Measurements from ENCODE around the gene TNIK. TPM values are rescaled to one million over a fixed set of nuclear protein-coding genes. Genes with fewer than 3 reads are reported as not detected.

TNIK gene
- total and polyA plus RNA-seq, 8 donors, result 2.1 to 40.2 (median 10.1) TPM

- no peaks in the 10 kb centered on the region for H3K9me3 ChIP-seq
- peaks cover 0 to 5% (median 0%) of the 10 kb centered on the region in 4 donors for H3K36me3 ChIP-seq
- TF ChIP-seq EP300 (IDR thresholded peaks at IDR 0.05) (no peak), POLR2A (IDR thresholded peaks at IDR 0.05) (no peak), CTCF (IDR thresholded peaks at IDR 0.05) (no peak), POLR2AphosphoS5 (IDR thresholded peaks at IDR 0.05) (no peak)
- H3K27ac ChIP-seq, result no peak overlapping the region
- WGBS, 5 donors, result 81 to 94% (median 92%) methylated on average over 2 of the region's 2 CpGs
- no peak overlapping the region for H3K4me3 ChIP-seq
- DNase-seq, result no peak
- peaks cover 0 to 6% (median 0%) of the 10 kb centered on the region in 4 donors for H3K4me1 ChIP-seq
- intact Hi-C loops (cut with DNase I; ENCODE audit: low total_unique reads), result no loop called here
- H3K27me3 ChIP-seq, result no peaks in the 10 kb centered on the region
Measured at GRCh38 chr3:171226794-171227193, 233.4 kb downstream of the TNIK start.

- intact Hi-C loops (cut with DNase I; ENCODE audit: low total_unique reads), result no loop called here
Measured at GRCh38 chr3:171225708-171226107, 234.5 kb downstream of the TNIK start.

GRCh38 chr3:171225165-171225564, 235.0 kb downstream of the TNIK start:
- Histone ChIP-seq H3K27ac (no peak overlapping the region), H3K36me3 (peaks cover 0 to 5% (median 0%) of the 10 kb centered on the region in 4 donors), H3K4me1 (peaks cover 0 to 6% (median 0%) of the 10 kb centered on the region in 4 donors), H3K9me3 (no peaks in the 10 kb centered on the region), H3K4me3 (no peak overlapping the region), H3K27me3 (no peaks in the 10 kb centered on the region)
- no peak for DNase-seq
- TF ChIP-seq CTCF (IDR thresholded peaks at IDR 0.05) (no peak), POLR2AphosphoS5 (IDR thresholded peaks at IDR 0.05) (no peak), POLR2A (IDR thresholded peaks at IDR 0.05) (no peak)
- WGBS, 5 donors, result 76 to 88% (median 86%) methylated on average over 2 of the region's 2 CpGs
- intact Hi-C loops (cut with DNase I; ENCODE audit: low total_unique reads), result no loop called here

More at GRCh38 chr3:171225708-171226107, 234.5 kb downstream of the TNIK start:
- peaks cover 0 to 6% (median 0%) of the 10 kb centered on the region in 4 donors for H3K4me1 ChIP-seq
- WGBS, 5 donors, result 79 to 94% (median 89%) methylated on average over 1 of the region's 1 CpG
- no peak for TF ChIP-seq EP300 (IDR thresholded peaks at IDR 0.05)
- TF ChIP-seq CTCF (IDR thresholded peaks at IDR 0.05), result no peak
- no peak for TF ChIP-seq POLR2AphosphoS5 (IDR thresholded peaks at IDR 0.05)
- no peak overlapping the region for H3K27ac ChIP-seq
- H3K27me3 ChIP-seq, result no peaks in the 10 kb centered on the region
- peaks cover 0 to 5% (median 0%) of the 10 kb centered on the region in 4 donors for H3K36me3 ChIP-seq
- no peak for DNase-seq
- no peaks in the 10 kb centered on the region for H3K9me3 ChIP-seq
- no peak overlapping the region for H3K4me3 ChIP-seq

- peaks cover 0 to 6% (median 0%) of the 10 kb centered on the region in 4 donors for H3K4me1 ChIP-seq
- intact Hi-C loops (cut with DNase I; ENCODE audit: low total_unique reads), result no loop called here
- H3K9me3 ChIP-seq, result no peaks in the 10 kb centered on the region
- H3K27ac ChIP-seq, result no peak overlapping the region
- no peak overlapping the region for H3K4me3 ChIP-seq
- H3K36me3 ChIP-seq, result peaks cover 0 to 5% (median 0%) of the 10 kb centered on the region in 4 donors
- no peak for DNase-seq
- WGBS, 5 donors, result 83 to 98% (median 94%) methylated on average over 1 of the region's 1 CpG
- TF ChIP-seq EP300 (IDR thresholded peaks at IDR 0.05) (no peak), POLR2A (IDR thresholded peaks at IDR 0.05) (no peak), POLR2AphosphoS5 (IDR thresholded peaks at IDR 0.05) (no peak), CTCF (IDR thresholded peaks at IDR 0.05) (no peak)
- H3K27me3 ChIP-seq, result no peaks in the 10 kb centered on the region
Measured at GRCh38 chr3:171223396-171223795, 236.8 kb downstream of the TNIK start.

Measured in stomach (tissue), 9 donors.